ENCODE results near the gene ZFP64.

ZFP64 gene

DNA sequence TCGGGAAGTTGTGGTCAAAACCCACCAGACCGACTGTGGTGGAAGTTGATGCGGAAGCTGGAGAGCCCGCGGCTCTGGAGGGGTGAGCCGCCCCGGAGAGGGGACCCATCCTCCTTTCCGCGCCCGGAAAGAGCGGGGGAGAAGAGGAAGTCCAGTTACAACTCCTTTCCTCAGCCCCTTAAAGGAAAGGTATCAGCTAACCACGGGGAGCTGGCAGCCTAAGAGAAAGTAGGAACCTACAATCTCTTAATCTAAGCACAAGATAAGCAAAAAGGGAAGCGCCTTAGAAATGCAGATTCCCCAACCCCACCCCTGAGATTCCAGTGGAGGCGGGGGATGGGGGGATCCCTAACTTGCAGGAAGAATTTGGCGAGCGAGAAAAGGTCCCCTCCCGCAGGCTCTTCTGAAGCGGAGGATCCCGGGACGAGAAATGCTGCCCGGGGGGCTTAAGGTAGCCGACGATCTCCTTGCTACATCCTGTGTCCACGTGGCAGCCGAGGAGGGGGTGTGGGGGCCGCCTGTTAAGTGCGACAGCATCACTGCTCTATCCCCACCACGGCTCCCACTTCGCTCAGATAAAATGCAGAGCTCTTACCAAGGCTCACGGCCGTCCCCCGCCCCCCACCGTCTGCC is 87.5 kb downstream of the ZFP64 start:
- no peak for DNase-seq

DNA sequence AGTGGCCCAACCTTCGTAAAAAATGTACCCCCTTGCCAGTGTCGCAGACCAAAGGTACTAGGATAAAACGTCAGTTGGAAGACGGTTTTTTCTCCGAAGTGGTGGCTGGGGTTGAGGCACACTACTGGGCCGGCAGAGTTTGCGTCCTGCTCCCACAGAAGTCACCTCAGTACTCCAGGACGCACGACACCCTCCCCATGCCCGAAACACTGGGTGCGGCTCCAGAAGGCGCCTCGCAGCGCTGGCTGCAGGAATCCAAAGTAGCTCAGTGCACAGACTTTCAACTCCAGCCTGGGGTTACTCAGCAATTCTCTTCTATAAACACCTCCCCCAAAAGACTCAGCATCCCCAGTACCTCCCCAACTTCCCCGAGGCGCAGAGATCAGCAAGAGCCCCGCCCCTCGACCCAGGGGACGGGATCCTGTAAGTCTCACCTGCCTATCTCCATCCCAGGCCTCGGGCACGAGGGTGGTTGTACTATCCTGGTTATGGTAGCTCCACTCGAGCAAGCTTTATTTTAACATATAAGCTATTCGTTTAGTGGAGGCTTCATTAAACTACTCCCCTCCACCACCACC is 88.2 kb downstream of the ZFP64 start:
- no peak for DNase-seq

DNA sequence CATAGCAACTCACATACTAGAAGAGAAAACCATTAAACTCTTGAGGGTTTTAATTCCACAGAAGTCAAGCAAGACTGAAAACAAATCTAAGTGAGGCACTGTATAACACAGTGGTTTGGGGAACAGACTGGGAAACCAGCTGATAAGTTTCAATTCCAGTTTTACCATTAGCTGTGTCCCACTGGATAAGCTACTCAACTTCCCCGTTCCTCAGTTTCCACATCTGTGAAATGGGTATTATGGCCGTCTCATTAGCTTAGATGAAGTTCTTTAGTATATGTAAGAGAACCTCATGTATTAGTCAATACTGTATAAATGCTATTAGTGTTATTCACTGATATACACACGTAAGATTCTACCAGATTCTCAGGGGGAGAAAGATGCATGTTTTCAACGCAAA is 89.0 kb downstream of the ZFP64 start:
- DNase-seq, result no peak

DNA sequence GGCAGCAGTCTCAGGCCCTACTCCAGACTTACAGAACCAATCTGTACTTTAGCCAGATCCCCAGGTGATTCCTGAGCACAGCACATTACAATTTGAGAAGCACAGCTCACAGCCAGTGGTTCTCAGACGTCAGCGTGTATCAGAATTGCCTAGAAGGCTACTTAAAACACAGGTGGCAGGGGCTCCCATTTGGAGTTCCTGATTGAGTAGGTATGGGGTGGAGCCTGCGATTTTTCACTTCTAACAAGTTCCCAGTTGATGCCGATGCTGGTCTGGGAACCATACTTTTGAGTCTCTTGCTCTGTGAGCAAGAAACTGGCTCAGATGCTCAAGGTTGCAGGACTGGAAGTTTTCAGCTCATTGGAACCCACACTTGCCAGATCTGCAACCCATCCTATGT is 89.5 kb downstream of the ZFP64 start:
- DNase-seq, result no peak
